NCI-H2081 treated with DMSO at 0.1 percent for 48 hours (cell line): Measurements from ENCODE around the gene ELP4.

Source experiments
- DNase-seq: peaks from one replicate; lab custom pipeline; 2025; lab: John Stamatoyannopoulos, UW

ELP4 gene

DNA sequence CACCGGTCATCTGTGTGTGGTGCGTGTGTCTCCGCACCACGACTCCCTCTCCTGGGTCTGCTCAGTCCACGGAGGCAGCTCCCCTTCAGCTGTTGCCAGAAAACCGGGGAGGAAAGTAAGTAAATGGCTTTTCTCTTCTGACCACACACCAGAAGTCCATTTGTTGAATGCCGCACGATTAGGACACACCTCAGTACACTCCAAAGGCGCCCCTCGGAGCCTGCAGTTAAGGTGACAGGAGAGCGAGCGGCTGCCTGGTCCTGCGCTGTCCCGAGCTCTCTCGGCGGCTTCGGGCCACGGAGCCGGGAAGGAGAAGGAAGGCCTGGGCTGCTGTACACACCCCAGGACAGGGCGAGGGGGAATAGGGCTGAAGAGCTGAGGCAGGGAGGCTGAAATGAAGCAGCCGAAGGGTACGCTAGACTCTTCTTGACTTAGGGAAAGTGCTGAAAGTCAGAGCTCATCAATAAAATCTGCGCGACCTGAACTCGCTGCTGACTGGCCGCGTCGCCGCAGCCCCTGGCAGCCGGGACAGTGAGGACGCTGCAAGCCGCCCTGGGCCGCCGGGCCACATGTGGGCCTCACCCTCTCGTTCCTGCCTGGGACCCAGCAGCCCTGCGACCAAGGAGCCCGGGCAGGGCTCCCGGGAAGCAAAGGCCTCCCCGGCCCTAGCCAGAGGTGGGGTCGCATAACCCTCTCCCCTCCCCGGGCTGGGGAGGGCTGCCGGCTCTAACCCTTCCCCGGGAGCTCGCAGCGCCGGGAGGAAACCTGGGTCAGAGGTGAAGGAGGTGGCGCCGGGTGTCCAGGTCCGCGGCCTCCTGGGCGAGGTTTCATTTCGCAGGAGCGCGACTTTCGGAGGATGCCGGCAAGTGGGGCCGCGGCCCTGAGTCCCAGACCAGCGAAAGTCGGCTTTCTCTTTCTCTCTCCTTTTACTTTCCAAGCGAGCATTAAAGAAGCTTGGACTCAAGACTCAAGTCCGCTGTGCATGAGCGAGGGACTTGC, 303.1 kb downstream of the ELP4 start:
- DNase-seq: no peak

GRCh38 chr11:31813391-31814175, 304.0 kb downstream of the ELP4 start:
- DNase-seq: no peak

DNA sequence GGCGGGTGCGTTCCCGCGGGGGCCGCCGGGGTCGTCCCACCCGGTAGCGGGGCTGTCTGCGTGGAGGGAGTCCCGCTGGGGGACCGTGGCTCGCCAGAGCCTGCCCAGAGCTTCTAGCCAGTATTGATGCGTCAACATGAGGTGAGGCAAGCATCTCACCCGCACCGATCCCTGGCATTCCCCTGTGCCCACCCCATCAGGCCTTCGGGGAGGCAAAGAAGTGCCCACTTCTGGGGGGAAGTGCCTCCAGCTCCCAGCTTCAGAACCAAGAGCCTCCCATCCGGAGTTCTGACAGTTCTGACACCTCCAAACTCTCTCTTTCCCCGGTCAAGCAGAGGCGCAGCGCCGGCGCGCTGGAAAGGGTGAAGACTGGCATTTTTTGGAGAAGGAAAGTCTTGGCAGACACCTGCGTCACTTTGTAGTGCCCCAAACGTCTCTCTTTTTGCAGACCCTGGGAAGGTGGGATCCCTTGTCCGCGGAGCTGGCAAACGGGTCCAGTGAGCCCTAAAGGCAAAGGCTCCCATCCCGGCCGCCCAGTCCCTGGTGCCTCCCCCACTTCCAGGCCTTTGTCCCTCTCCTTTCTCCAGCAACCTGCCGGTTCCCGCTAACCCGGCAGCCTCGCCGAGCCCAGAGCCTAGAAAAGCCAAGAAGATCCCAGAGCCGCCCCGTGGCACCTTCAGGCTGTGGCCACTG, 304.8 kb downstream of the ELP4 start:
- no peak for DNase-seq

- no peak for DNase-seq
Measured at GRCh38 chr11:31815711-31816467, 306.3 kb downstream of the ELP4 start.

DNA sequence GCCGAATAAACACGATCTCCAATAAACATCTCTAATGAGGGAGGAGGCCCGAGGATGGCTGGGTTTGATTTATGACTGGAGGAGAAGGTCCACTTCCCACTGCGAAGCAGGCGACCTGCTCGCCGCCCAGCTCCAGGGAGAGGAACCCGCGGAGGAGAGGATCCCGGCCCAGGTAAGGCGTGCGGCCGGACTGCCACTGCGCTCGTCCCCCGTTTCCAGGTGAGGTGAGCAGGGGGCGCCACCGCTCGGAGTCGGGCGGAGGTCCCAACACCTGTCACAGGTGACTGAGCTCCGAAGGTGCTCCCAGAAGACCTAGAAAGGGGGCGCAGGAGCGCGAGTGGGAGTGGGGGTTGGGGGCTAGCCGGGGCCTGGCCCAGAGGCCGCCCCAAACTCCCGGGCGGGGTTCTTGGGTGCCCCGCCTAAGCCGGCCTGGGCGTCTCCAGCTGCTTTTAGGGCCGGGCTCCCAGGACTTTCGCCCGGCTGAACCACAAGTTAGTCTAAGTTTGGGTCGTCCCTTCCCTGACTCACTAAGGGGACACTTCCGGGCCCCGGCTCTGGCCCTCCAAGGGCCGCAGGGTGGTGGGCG, 307.0 kb downstream of the ELP4 start:
- no peak for DNase-seq

DNA sequence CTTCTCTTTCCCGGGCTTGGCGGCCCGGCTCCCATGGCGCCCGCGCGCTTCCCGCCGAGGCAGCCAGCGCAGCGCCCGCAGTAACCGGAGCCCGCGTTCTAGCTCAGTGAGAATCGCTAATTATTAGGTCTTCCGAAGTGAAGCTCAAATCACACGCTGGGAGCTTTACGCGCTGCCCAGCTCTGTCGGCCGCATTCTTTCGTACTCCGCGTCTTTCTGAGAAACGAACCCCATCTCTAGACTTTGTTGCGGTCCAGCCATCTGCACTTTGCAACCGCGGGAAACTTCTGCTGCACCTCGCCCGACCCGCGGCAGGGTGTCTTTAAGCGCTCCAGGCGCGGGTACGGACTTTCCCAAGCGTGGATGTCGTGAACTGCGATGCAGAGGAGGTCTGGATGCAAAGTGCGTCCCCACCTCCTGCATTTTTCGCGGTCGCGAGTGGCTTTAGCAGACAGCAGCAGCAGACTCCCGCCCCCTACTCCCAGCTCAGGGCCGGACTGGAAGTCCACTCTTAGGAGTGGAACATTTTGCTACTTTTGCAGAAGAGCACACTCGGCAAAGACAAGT, 307.6 kb downstream of the ELP4 start:
- no peak for DNase-seq

DNA sequence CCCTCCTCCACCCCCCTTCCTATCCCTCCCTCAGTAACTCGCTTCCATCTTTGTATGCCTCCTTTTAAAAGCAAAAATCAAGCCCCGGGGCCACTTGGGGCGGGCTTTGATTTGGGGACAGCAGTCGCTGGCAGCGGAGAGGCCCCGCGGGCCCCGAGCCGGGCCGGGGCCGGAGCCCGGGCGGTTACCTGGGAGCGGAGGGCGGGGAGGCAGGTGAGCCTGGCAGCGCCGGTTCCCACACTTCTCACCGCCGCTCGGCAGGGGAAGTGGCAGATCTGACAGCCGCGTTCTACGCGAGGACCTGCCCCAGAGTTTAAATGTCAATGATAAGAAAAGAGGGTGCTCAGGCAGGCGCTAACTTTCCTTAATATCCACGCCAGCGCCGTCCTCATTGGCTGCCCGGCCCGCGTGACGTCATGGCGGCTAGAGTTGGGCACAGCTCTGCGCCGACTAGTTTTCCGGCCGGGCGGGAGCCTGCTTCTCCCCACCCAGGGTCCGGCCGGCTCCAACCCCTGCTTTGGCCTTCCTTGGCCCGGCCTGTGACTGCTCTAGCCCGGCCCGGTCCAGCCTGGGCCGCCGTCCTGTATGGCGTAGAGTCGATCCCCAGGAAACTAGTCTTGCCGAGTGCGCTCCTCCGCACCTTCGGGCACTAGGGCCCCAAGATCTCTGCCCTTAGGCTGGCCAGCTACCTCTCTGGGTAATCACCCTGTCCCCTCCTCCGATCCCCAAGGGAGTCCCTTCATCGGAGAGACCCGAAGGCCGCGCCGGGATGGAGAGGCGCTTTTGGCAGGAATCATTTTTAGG, 308.3 kb downstream of the ELP4 start:
- DNase-seq: no peak

GRCh38 chr11:31818425-31818755, 308.8 kb downstream of the ELP4 start:
- DNase-seq: no peak

DNA sequence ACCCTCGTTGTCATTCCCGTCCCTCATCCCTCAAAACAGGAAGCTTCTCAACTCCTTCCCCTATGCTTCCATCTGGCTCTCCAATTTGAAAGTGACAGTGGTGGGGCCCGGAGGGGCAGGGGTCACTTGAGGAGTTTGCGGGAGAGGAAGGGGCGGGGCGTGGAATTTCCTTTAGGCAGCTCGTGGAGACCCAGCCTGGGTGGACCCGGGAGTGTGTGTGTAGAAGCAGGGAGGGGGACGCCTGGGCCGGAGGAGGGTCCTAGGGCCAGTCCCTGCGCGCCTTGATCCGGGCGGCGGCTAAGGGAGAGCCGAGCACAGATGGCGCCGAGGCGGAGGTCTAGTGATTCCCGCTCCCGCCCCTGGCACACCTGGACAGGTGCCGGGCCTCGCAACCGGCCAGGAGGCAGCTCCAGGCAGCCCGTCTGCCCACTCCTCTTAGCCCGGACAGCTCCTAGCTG, 309.3 kb downstream of the ELP4 start:
- no peak for DNase-seq

DNA sequence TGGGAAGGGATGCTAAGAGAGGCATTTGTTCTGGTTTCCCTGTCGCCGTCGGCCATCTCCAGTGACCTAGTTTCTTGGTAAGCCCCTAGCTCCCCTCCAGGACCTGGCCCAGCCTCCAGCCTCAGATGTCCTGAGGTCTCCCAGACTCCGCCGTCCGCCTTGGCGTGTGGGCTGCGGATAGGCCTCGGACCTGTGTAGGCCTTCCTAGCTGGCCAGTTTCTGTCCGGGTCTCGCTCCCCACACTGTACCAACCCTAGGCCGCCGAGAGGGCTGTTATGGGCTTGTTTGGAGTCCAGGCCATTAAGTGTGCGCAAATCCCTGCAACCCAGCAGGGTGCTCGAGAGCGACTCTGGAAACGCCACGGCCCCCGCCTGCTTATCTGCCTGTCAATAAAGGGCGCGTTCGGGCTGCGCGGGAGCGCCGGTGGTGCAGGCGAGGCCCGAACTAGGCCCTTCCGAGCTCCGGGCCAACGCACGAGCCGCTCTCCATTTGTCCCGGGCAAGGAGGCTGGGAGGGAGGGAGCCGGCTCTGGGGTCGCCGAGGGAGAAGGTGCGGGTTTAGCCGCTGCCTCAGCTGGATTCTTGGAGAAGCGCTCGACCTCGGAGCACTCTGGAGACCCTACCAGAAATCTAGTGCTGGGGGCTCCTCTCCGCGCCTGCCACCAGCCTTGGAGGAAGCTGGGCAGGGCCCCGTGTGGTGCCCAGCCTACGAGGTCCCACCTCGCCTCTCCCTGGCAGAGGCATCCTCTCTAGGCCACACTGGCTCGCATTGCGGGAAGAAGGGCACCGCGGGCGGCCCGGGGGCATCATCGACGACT, 310.3 kb downstream of the ELP4 start:
- no peak for DNase-seq

- no peak for DNase-seq
Measured at GRCh38 chr11:31820438-31820818, 310.9 kb downstream of the ELP4 start.

DNA sequence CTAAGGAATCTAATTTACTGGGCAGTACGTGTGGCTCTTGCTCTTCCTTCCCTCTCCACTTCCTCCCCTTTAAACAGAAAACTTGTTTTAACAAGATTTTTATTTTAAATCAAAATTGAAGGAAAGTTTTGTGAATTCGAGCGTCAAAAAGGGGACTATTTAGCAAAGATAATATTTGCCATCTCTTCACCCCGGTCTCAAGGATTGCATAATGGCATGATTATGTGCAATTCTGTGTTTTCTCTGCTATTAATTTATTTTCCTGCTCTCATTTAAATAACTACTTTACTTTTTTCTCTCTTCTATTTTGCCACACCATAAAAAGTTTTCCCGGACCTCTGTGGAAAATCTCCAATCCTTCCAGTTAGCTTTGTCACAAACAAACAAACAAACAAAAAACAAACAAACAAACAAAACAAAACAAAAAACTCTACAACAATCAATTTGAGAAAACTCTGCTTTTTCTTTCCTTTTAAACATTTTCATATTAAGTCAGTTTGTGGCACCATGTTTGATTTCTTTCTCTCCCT, 311.7 kb downstream of the ELP4 start:
- no peak for DNase-seq

DNA sequence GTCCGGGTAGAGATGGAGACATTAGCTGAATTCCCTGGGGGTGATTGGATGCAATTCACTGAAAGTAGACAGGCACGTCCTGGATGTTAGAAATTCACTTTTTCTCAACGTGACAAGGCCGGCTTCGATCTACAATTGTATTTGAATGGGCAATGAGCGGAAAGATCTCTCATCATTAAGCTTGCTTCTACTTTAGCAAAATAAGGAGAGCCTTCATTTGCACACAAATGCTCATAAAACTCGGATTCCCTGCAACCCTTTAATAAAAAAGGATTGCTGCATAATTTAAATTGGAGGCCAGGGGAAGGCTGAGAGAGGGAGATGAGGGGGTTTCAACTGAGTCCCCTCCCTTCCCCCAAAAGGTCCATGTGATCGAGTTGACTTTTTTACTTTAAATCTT, 312.2 kb downstream of the ELP4 start:
- no peak for DNase-seq

GRCh38 chr11:31822175-31822926, 312.8 kb downstream of the ELP4 start:
- DNase-seq: no peak

- DNase-seq: no peak
Measured at GRCh38 chr11:31822927-31823643, 313.5 kb downstream of the ELP4 start.

DNA sequence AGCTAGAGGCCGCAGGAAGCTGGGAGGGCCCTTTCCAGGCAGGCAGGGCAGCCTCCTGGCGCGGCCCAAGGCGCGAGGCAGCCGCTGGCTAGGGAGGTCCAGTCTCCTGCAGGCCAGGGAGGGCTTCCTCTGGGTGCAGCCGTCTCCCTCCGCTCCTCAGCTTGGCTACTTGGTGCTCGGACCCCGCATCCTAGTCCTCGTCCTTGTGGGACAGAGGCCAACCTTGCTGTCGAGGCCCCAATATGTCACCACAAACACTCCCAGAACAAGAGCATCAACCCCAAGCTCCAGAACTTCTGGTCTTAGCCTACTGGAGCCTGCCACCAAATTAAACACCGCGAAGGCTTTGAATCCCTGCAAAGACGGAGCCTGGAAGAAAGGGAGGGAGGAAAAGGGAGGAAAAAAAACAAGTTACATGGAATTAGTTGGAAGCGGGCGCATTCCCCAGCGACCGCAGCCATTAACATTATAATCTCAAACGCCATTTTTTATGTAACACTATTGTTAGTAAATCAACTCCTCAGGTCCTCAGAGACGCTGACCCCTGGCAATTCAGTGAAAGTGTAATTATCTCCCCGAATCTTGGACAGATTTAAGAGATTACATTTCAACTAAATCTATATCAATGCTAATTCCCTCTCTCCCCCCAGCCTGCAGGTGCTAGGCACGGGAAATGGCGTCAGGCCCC, 314.2 kb downstream of the ELP4 start:
- no peak for DNase-seq

DNA sequence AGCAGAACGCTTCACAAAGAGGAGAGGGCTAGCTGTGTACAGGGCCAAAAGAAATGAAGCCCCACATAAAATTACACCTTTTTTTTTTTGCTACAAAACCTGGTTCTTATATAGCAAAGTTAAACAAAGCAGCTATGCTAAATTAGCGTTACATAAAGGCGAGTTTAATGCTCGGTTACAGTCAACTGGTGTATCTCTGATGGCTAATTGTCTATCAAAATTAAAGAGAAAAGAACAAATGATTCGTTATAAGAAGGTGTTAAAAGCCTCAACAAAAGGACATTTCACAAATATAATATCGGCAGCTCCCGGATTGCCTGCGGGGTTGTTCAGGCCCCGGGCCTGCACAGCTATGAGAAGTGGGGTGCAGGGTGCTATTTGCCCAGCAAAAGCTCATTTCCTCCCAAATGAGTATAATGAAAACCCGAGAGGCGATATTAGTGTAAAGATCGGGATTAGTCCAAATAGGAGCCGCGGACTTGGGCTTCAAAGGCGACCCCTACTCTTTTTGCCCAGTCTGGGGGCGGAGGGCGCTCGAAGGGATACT, 314.8 kb downstream of the ELP4 start:
- no peak for DNase-seq
